Islet precursor cell (in vitro differentiated cells): ENCODE measurements around the gene RAC3.

ENCODE experiments used
- DNase-seq: peaks from one replicate; pipeline ENCODE4 v3.0.0-alpha.2; 2018

Gene RAC3

GRCh38 chr17:82058230-82058854 is 26.9 kb downstream of the RAC3 start:
- no peak for DNase-seq

GRCh38 chr17:82058855-82059249 is 27.4 kb downstream of the RAC3 start:
- DNase-seq, result no peak

GRCh38 chr17:82059272-82060000 is 28.0 kb downstream of the RAC3 start:
- DNase-seq, result no peak

- no peak for DNase-seq
Measured at GRCh38 chr17:82060001-82060380, 28.5 kb downstream of the RAC3 start.

GRCh38 chr17:82060614-82061013 is 29.1 kb downstream of the RAC3 start:
- no peak for DNase-seq

GRCh38 chr17:82061047-82061925 is 29.8 kb downstream of the RAC3 start:
- DNase-seq, result no peak

GRCh38 chr17:82062076-82062983 is 30.9 kb downstream of the RAC3 start:
- DNase-seq, result no peak

- DNase-seq, result no peak
Measured at GRCh38 chr17:82062984-82063368, 31.5 kb downstream of the RAC3 start.

- DNase-seq, result no peak
Measured at GRCh38 chr17:82063424-82064415, 32.2 kb downstream of the RAC3 start.

- DNase-seq, result no peak
Measured at GRCh38 chr17:82064433-82065192, 33.1 kb downstream of the RAC3 start.

- no peak for DNase-seq
Measured at GRCh38 chr17:82065193-82065637, 33.7 kb downstream of the RAC3 start.

GRCh38 chr17:82065638-82066303 is 34.3 kb downstream of the RAC3 start, which contains the start of gene DUS1L:
DUS1L (minus strand) TSS chr17:82065804; CDS start chr17:82065059, 745 bp downstream.
- no peak for DNase-seq

GRCh38 chr17:82070611-82071010 is 39.1 kb downstream of the RAC3 start:
- DNase-seq, result no peak

- DNase-seq, result no peak
Measured at GRCh38 chr17:82072827-82073226, 41.3 kb downstream of the RAC3 start.

- DNase-seq, result no peak
Measured at GRCh38 chr17:82073446-82073845, 42.0 kb downstream of the RAC3 start.

- no peak for DNase-seq
Measured at GRCh38 chr17:82076018-82076784, 44.7 kb downstream of the RAC3 start.

- DNase-seq, result no peak
Measured at GRCh38 chr17:82076785-82077591, 45.5 kb downstream of the RAC3 start.
